PC-3 (cell line): Measurements from ENCODE around the gene MAML2. TPM values are rescaled to one million over a fixed set of nuclear protein-coding genes. Genes with fewer than 3 reads are reported as not detected.
A peak's percentile ranks its signal among the peaks of the same experiment; 100 is the strongest.

ENCODE experiments used
- ATAC-seq: fragments of 200-7000 bp; cut with Tn5 transposase; 2 replicates; pipeline ENCODE4 v1.9.1; 2020; ENCODE audit warnings: mild to moderate bottlenecking, moderate library complexity
- BruUV-seq: library from RNA; stranded (reverse); fragments of 400-500 nt; replicated peaks from 2 replicates; lab custom pipeline; 2021; lab: Mats Ljungman, UMichigan
- CTCF ChIA-PET: fragments of 300-600 bp; sonication (Branson Sonifier 250); formaldehyde crosslinking; loops from one replicate; lab custom pipeline; 2022; ENCODE audit warnings: antibody characterized with exemption; lab: Charles Lee
- POLR2A ChIA-PET: fragments of 300-600 bp; sonication (Branson Sonifier 250); formaldehyde crosslinking; loops from one replicate; lab custom pipeline; 2022; ENCODE audit warnings: antibody characterized with exemption; ENCODE audit not compliant: unreplicated experiment; lab: Charles Lee
- DNase-seq: peaks from one replicate; pipeline ENCODE4 v3.0.0-alpha.2; 2015
- H2AFZ ChIP-seq: fragments of 300-600 bp; sonication (generic); 2 replicates; pipeline ENCODE4 v1.6.0; 2016; ENCODE audit warnings: antibody characterized with exemption, low read length
- H3F3A ChIP-seq: fragments of 300-600 bp; sonication (generic); one replicate; pipeline ENCODE4 v1.6.0; 2017; ENCODE audit warnings: antibody characterized with exemption, low read length, control low read depth, mild to moderate bottlenecking; ENCODE audit not compliant: unreplicated experiment
- H3K27ac ChIP-seq: fragments of 300-600 bp; sonication (generic); 2 replicates; pipeline ENCODE4 v1.5.1; 2016; ENCODE audit warnings: mild to moderate bottlenecking, low read length
- H3K27me3 ChIP-seq: fragments of 300-600 bp; sonication (generic); 2 replicates; pipeline ENCODE4 v1.6.1; 2016; ENCODE audit warnings: low read length, mixed read lengths
- H3K36me3 ChIP-seq: fragments of 300-600 bp; sonication (generic); 2 replicates; pipeline ENCODE4 v1.6.1; 2016; ENCODE audit warnings: low read depth, mixed run types, low read length, mixed read lengths
- H3K4me1 ChIP-seq: fragments of 300-600 bp; sonication (generic); 2 replicates; pipeline ENCODE4 v1.5.1; 2016; ENCODE audit warnings: low read length; ENCODE audit not compliant: insufficient read depth
- H3K4me2 ChIP-seq: fragments of 300-600 bp; sonication (generic); 2 replicates; pipeline ENCODE4 v1.6.0; 2016; ENCODE audit warnings: low read length
- H3K4me3 ChIP-seq: fragments of 300-600 bp; sonication (generic); 2 replicates; pipeline ENCODE4 v1.5.1; 2016; ENCODE audit warnings: mild to moderate bottlenecking, low read length, mixed read lengths
- H3K79me2 ChIP-seq: fragments of 300-600 bp; sonication (generic); 2 replicates; pipeline ENCODE4 v1.6.1; 2017; ENCODE audit warnings: low read length, mixed read lengths
- H3K9ac ChIP-seq: fragments of 300-600 bp; sonication (generic); 2 replicates; pipeline ENCODE4 v1.6.0; 2016; ENCODE audit warnings: mild to moderate bottlenecking, low read length
- H3K9me2 ChIP-seq: fragments of 300-600 bp; sonication (generic); replicated peaks from 2 replicates; pipeline ENCODE4 v1.6.1; 2016; ENCODE audit warnings: mixed run types, low read length, mixed read lengths
- H3K9me3 ChIP-seq: fragments of 300-600 bp; sonication (generic); 2 replicates; pipeline ENCODE4 v1.6.1; 2016; ENCODE audit warnings: low read length, mixed read lengths
- H4K20me1 ChIP-seq: fragments of 300-600 bp; sonication (generic); 2 replicates; pipeline ENCODE4 v1.6.1; 2016; ENCODE audit warnings: low read length, mixed read lengths
- EZH2 ChIP-seq: fragments of 300-600 bp; sonication (generic); IDR thresholded peaks from one replicate; pipeline ENCODE4 v1.6.1; 2017; ENCODE audit warnings: antibody characterized with exemption, mild to moderate bottlenecking, low read length; ENCODE audit not compliant: unreplicated experiment
- EZH2phosphoT487 ChIP-seq: fragments of 300-600 bp; sonication (generic); IDR thresholded peaks from 2 replicates; pipeline ENCODE4 v1.6.1; 2018; ENCODE audit warnings: mild to moderate bottlenecking, antibody characterized with exemption, low read length, borderline replicate concordance
- intact Hi-C: fragments of 100-400 bp; cut with micrococcal nuclease; formaldehyde crosslinking; loops from 2 replicates; pipeline ENCODE4 v1.9.0; 2023
- total RNA-seq: library from RNA; depleted of rRNA; stranded (reverse); fragments of >200 nt; gene quantifications from 2 replicates; pipeline ENCODE4 v1.2.3, GENCODE V29; 2014
- TF ChIP-seq, protein P1 (sequence below): fragments of 300-600 bp; sonication (generic); conservative IDR thresholded peaks from 2 replicates; pipeline ENCODE4 v1.5.1; 2017; ENCODE audit warnings: antibody characterized with exemption, low read depth, mild to moderate bottlenecking, low read length

MAML2 gene
- total RNA-seq, 1 experiment from 2014 or later: 10.9 TPM

DNA sequence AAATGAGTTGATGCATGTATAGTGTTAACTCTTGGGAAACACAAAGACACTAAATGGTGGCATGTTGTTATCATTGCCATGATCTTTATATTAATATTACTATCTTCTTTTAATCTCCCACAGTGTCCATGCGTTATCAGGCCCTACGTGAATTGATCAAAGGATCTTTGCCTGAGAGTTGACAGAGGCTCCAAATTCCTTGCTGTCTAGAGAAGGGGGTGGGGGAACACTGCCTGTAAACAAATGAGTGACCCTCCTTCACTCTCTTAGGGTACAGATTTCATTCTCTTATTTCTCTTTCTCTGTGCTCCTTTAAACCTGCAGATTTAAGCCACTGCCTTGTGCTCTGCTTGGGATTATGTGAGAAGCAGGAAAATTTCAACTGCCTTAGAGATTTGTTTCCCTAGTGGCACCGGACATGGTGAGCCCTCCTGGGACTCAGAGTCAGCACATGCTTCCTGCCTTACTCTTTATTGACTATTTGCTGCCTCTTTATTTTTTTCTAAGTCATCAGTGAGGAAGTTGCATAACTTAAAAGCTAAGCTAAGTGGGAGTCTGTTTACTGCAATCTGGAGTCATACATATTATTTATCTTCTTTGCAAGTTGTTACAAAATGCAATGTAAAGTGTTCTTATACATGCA lies 122.9 kb downstream of the MAML2 start:
- BruUV-seq: no TSS peak
- Histone ChIP-seq H3K27me3 (no peaks in the 10 kb centered on the region), H3K27ac (peak overlapping the region; percentile 60), H3K79me2 (no peaks in the 10 kb centered on the region), H2AFZ (peak overlapping the region; percentile 56), H3K4me2 (peak overlapping the region; percentile 25), H3K4me3 (no peak overlapping the region), H3K9me3 (no peaks in the 10 kb centered on the region), H3K9me2 (no peaks in the 10 kb centered on the region), H3K36me3 (no peaks in the 10 kb centered on the region), H4K20me1 (no peaks in the 10 kb centered on the region), H3F3A (no peaks in the 10 kb centered on the region), H3K4me1 (peaks cover 23% of the 10 kb centered on the region), H3K9ac (peak overlapping the region; percentile 31; the same call in 1 of the 2 replicates)
- DNase-seq: peak; percentile 70
- ChIA-PET CTCF (no interaction called here), POLR2A (interaction anchor here (0.6 kb wide), 1 partner anchor 62 kb away, joined by 4 read pairs; no protein-coding TSS in a partner anchor)
- TF ChIP-seq, protein P1, sequence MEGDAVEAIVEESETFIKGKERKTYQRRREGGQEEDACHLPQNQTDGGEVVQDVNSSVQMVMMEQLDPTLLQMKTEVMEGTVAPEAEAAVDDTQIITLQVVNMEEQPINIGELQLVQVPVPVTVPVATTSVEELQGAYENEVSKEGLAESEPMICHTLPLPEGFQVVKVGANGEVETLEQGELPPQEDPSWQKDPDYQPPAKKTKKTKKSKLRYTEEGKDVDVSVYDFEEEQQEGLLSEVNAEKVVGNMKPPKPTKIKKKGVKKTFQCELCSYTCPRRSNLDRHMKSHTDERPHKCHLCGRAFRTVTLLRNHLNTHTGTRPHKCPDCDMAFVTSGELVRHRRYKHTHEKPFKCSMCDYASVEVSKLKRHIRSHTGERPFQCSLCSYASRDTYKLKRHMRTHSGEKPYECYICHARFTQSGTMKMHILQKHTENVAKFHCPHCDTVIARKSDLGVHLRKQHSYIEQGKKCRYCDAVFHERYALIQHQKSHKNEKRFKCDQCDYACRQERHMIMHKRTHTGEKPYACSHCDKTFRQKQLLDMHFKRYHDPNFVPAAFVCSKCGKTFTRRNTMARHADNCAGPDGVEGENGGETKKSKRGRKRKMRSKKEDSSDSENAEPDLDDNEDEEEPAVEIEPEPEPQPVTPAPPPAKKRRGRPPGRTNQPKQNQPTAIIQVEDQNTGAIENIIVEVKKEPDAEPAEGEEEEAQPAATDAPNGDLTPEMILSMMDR: no peak
- no peak for TF ChIP-seq EZH2phosphoT487
- TF ChIP-seq EZH2: no peak
- intact Hi-C loops: loop anchor here (10.0 kb wide), 2 partner anchors 165 to 375 kb away; no protein-coding TSS in a partner anchor
- peak; percentile 84 for ATAC-seq

DNA sequence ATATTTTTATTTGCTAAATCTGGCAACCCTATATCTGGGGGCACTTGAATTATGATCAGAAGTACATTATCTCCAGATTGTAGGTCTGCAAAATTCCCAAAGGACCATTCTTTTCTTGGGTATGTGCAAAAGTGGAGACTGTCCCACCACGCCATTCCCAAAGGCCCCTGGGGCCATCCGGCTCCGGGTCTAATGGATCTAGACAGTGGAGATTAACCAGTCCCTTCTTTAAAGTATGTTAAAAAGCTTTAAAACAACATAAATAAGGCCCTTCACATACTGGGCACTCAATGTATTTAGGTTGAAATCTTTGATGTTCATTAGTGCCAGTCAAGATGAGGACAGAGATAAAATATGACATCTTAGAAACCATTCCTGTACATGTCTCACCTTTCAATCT lies 124.1 kb downstream of the MAML2 start:
- no peaks in the 10 kb centered on the region for H3K36me3 ChIP-seq
- no peak overlapping the region for H2AFZ ChIP-seq
- H3K4me2 ChIP-seq: no peak overlapping the region
- intact Hi-C loops: no loop called here
- H3K79me2 ChIP-seq: no peaks in the 10 kb centered on the region
- H3F3A ChIP-seq: no peaks in the 10 kb centered on the region
- TF ChIP-seq EZH2: no peak
- TF ChIP-seq EZH2phosphoT487: no peak
- TF ChIP-seq, protein P1: no peak
- no peaks in the 10 kb centered on the region for H3K9me3 ChIP-seq
- no peaks in the 10 kb centered on the region for H3K27me3 ChIP-seq
- H3K27ac ChIP-seq: no peak overlapping the region
- DNase-seq (no peak), ATAC-seq (no peak)
- no peak overlapping the region for H3K4me3 ChIP-seq
- no TSS peak for BruUV-seq
- ChIA-PET CTCF (no interaction called here), POLR2A (interaction anchor here (0.6 kb wide), 1 partner anchor 512 kb away, joined by 5 read pairs; no protein-coding TSS in a partner anchor)
- H3K9ac ChIP-seq: no peak overlapping the region
- H3K9me2 ChIP-seq: no peaks in the 10 kb centered on the region
- H3K4me1 ChIP-seq: peaks cover 33% of the 10 kb centered on the region
- no peaks in the 10 kb centered on the region for H4K20me1 ChIP-seq

DNA sequence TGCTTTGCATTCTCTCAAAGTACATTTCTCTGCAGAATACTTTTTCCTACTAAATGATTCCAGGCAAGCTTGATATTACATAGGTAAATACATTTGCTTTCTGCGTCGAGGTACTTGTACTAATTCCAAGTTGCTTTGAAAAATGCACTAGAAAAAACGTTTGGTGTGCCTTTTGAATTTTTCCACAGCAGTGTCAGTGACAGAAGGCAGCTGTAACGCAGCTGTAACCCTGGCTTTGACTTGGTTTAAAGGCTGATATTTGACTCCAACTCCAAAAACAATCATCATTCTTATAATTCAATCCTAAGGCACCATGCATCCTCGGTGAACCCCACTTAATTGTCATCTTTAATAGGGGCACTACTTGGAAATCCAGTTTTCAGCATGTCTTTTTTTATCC lies 125.0 kb downstream of the MAML2 start:
- no peak overlapping the region for H3K27ac ChIP-seq
- ATAC-seq (no peak), DNase-seq (no peak)
- no peaks in the 10 kb centered on the region for H3K79me2 ChIP-seq
- H3K4me1 ChIP-seq: peaks cover 41% of the 10 kb centered on the region
- BruUV-seq: no TSS peak
- no peaks in the 10 kb centered on the region for H3K27me3 ChIP-seq
- no peak overlapping the region for H2AFZ ChIP-seq
- H3K4me3 ChIP-seq: no peak overlapping the region
- H3K9me2 ChIP-seq: no peaks in the 10 kb centered on the region; the same call in 1 of the 2 replicates
- POLR2A ChIA-PET: no interaction called here
- H3K9me3 ChIP-seq: no peaks in the 10 kb centered on the region
- no peaks in the 10 kb centered on the region for H3K36me3 ChIP-seq
- no peak overlapping the region for H3K9ac ChIP-seq
- intact Hi-C loops: no loop called here
- no peaks in the 10 kb centered on the region for H4K20me1 ChIP-seq
- CTCF ChIA-PET: no interaction called here
- no peak overlapping the region for H3K4me2 ChIP-seq
- no peaks in the 10 kb centered on the region for H3F3A ChIP-seq
- TF ChIP-seq, protein P1: no peak
- no peak for TF ChIP-seq EZH2phosphoT487
- no peak for TF ChIP-seq EZH2
